Measurements from ENCODE around the gene HSF5. TPM values are rescaled to one million over a fixed set of nuclear protein-coding genes. Genes with fewer than 3 reads are reported as not detected.

HSF5 gene
- total RNA-seq, 2 experiments from 2014 or later, result 0.22 TPM; not detected in 1

DNA sequence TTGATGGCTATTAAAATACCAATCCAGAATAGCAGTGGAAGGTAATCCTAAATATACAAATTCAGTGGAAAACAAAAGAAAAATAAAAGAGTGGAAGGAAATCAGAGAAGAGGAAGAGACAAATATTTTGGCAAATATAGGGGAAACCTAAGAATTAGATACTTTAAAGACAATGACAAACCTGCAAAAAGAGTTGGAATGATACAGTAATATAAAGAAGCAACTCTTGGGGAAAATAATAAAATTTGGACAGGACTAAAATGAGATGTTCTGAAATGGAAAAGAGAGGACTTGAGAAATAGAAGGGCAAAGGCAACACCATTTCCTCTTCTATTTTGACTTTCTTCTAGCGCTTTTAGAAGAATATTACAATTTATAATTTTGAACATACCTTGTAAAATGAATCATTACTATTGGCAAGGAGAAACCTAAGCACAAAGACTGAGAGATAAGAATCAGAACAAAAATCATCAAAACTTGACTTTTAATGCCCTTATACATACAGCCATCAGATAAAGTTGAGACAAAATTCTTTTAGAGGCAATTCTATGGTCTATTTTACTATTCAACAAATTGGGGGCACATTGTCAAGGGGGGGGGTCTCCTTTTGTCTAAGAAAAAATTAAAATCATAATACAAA is 76.0 kb downstream of the HSF5 start:
- Histone ChIP-seq H2AFZ (ENCODE audit: low read length) (no peak overlapping the region), H3K36me3 (ENCODE audit: insufficient read depth, low read length) (no peaks in the 10 kb centered on the region), H3K9me3 (ENCODE audit: low read length) (no peaks in the 10 kb centered on the region), H3K9me2 (ENCODE audit: insufficient read depth, low read length) (no peaks in the 10 kb centered on the region), H4K20me1 (ENCODE audit: insufficient read depth, low read length) (no peaks in the 10 kb centered on the region), H3K27ac (ENCODE audit: low read depth, low read length, poor library complexity, severe bottlenecking) (no peak overlapping the region), H3K4me3 (ENCODE audit: low read depth, low read length, poor library complexity, severe bottlenecking) (no peak overlapping the region), H3K4me2 (ENCODE audit: low read length) (no peak overlapping the region), H3K79me2 (ENCODE audit: insufficient read depth, low read depth, low read length) (no peaks in the 10 kb centered on the region), H3K4me1 (ENCODE audit: insufficient read depth, low read length, poor library complexity, severe bottlenecking) (peaks cover 4% of the 10 kb centered on the region)
- no peak for DNase-seq (ENCODE audit: low spot score)
- TF ChIP-seq, protein P1, sequence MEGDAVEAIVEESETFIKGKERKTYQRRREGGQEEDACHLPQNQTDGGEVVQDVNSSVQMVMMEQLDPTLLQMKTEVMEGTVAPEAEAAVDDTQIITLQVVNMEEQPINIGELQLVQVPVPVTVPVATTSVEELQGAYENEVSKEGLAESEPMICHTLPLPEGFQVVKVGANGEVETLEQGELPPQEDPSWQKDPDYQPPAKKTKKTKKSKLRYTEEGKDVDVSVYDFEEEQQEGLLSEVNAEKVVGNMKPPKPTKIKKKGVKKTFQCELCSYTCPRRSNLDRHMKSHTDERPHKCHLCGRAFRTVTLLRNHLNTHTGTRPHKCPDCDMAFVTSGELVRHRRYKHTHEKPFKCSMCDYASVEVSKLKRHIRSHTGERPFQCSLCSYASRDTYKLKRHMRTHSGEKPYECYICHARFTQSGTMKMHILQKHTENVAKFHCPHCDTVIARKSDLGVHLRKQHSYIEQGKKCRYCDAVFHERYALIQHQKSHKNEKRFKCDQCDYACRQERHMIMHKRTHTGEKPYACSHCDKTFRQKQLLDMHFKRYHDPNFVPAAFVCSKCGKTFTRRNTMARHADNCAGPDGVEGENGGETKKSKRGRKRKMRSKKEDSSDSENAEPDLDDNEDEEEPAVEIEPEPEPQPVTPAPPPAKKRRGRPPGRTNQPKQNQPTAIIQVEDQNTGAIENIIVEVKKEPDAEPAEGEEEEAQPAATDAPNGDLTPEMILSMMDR (conservative IDR thresholded peaks at IDR 0.05; ENCODE audit: low read length), result no peak
- no peak for TF ChIP-seq EZH2phosphoT487 (IDR thresholded peaks at IDR 0.05; ENCODE audit: borderline replicate concordance, low read depth, low read length)
- intact Hi-C loops (cut with micrococcal nuclease; ENCODE audit: unreplicated experiment), result no loop called here
- POLR2A ChIA-PET, result no interaction called here
- CTCF ChIA-PET (ENCODE audit: unreplicated experiment), result no interaction called here
- no TSS peak for BruUV-seq (replicated peaks)

- intact Hi-C loops (cut with micrococcal nuclease; ENCODE audit: unreplicated experiment), result no loop called here
- Histone ChIP-seq H3K4me1 (ENCODE audit: insufficient read depth, low read length, poor library complexity, severe bottlenecking) (no peaks in the 10 kb centered on the region), H3K9me3 (ENCODE audit: low read length) (no peaks in the 10 kb centered on the region), H4K20me1 (ENCODE audit: insufficient read depth, low read length) (no peaks in the 10 kb centered on the region), H3K36me3 (ENCODE audit: insufficient read depth, low read length) (no peaks in the 10 kb centered on the region), H3K4me3 (ENCODE audit: low read depth, low read length, poor library complexity, severe bottlenecking) (no peak overlapping the region), H3K4me2 (ENCODE audit: low read length) (no peak overlapping the region), H3K27ac (ENCODE audit: low read depth, low read length, poor library complexity, severe bottlenecking) (no peak overlapping the region), H3K79me2 (ENCODE audit: insufficient read depth, low read depth, low read length) (no peaks in the 10 kb centered on the region), H3K9me2 (ENCODE audit: insufficient read depth, low read length) (no peaks in the 10 kb centered on the region), H2AFZ (ENCODE audit: low read length) (no peak overlapping the region)
- POLR2A ChIA-PET, result no interaction called here
- BruUV-seq (replicated peaks), result no TSS peak
- TF ChIP-seq, protein P1 (conservative IDR thresholded peaks at IDR 0.05; ENCODE audit: low read length), result no peak
- no peak for TF ChIP-seq EZH2phosphoT487 (IDR thresholded peaks at IDR 0.05; ENCODE audit: borderline replicate concordance, low read depth, low read length)
- DNase-seq (ENCODE audit: low spot score), result no peak
- CTCF ChIA-PET (ENCODE audit: unreplicated experiment), result no interaction called here
Measured at GRCh38 chr17:58411408-58411894, 76.8 kb downstream of the HSF5 start.

GRCh38 chr17:58410714-58411407 is 77.3 kb downstream of the HSF5 start:
- DNase-seq (ENCODE audit: low spot score), result no peak
- Histone ChIP-seq H3K4me3 (ENCODE audit: low read depth, low read length, poor library complexity, severe bottlenecking) (no peak overlapping the region), H3K9me2 (ENCODE audit: insufficient read depth, low read length) (no peaks in the 10 kb centered on the region)

More at GRCh38 chr17:58410714-58411407, 77.3 kb downstream of the HSF5 start:
- no peaks in the 10 kb centered on the region for H3K9me3 ChIP-seq (ENCODE audit: low read length)
- no peak for TF ChIP-seq EZH2phosphoT487 (IDR thresholded peaks at IDR 0.05; ENCODE audit: borderline replicate concordance, low read depth, low read length)
- TF ChIP-seq, protein P1 (conservative IDR thresholded peaks at IDR 0.05; ENCODE audit: low read length), result no peak
- ChIA-PET CTCF (ENCODE audit: unreplicated experiment) (no interaction called here), POLR2A (no interaction called here)
- no peaks in the 10 kb centered on the region for H4K20me1 ChIP-seq (ENCODE audit: insufficient read depth, low read length)
- H3K36me3 ChIP-seq (ENCODE audit: insufficient read depth, low read length), result no peaks in the 10 kb centered on the region
- H3K4me2 ChIP-seq (ENCODE audit: low read length), result no peak overlapping the region
- no peaks in the 10 kb centered on the region for H3K79me2 ChIP-seq (ENCODE audit: insufficient read depth, low read depth, low read length)
- H3K27ac ChIP-seq (ENCODE audit: low read depth, low read length, poor library complexity, severe bottlenecking), result no peak overlapping the region
- no TSS peak for BruUV-seq (replicated peaks)
- H3K4me1 ChIP-seq (ENCODE audit: insufficient read depth, low read length, poor library complexity, severe bottlenecking), result no peaks in the 10 kb centered on the region
- no peak overlapping the region for H2AFZ ChIP-seq (ENCODE audit: low read length)
- intact Hi-C loops (cut with micrococcal nuclease; ENCODE audit: unreplicated experiment), result no loop called here
